ENCODE results near the gene TMEM271.

Gene TMEM271, protein sequence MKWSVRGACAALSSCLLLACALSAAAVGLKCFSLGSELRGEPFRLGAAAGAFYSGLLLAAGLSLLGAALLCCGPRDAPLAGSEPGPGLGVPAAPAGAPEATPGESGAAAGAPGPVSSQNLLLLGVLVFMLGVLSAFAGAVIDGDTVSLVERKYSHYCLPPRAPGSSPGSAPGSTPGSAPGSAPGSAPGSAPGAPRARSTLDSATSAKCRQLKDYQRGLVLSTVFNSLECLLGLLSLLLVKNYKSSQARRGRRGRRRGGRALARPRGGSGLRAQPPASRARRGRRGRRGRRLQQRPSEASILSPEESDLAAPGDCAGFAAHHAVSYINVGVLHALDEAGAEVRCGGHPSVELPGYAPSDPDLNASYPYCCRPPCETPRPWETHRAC

DNA sequence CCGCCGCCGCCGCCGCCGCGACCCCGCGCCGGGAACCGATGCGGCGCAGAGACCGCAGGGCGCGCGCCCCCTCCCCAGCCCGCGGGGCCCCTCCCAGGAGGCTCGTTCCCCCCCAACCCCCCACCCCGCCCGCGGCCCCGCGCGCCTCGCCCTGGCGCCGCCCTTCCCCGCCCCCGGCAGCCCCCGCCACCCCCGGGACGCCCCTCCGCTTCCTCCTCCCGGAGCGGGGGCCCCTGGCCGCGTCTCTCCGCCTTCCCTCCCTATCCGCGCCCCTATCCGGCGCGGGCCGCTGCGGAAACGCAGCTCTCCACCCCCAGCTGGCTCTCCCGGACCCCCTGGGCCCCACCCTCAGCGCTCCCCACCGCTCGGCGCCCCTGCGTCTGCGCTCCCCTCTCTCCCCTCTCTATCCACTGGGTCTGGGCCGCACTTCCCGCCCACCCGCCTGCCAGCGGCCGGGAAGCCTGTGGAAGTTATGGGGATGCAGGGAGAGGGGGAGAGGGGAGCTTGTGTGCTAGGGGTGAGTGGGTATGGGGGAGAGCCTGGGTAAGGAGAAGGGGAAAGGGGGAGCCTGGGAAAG, at the start of gene TMEM271:
TSS of gene TMEM271 (minus strand) at position 51 of the 577 bp plus-strand sequence. CDS start 233 bp downstream, outside the sequence.
- TF ChIP-seq, protein P1, sequence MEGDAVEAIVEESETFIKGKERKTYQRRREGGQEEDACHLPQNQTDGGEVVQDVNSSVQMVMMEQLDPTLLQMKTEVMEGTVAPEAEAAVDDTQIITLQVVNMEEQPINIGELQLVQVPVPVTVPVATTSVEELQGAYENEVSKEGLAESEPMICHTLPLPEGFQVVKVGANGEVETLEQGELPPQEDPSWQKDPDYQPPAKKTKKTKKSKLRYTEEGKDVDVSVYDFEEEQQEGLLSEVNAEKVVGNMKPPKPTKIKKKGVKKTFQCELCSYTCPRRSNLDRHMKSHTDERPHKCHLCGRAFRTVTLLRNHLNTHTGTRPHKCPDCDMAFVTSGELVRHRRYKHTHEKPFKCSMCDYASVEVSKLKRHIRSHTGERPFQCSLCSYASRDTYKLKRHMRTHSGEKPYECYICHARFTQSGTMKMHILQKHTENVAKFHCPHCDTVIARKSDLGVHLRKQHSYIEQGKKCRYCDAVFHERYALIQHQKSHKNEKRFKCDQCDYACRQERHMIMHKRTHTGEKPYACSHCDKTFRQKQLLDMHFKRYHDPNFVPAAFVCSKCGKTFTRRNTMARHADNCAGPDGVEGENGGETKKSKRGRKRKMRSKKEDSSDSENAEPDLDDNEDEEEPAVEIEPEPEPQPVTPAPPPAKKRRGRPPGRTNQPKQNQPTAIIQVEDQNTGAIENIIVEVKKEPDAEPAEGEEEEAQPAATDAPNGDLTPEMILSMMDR (IDR thresholded peaks at IDR 0.05; ENCODE audit: poor library complexity, severe bottlenecking): no peak
- Histone ChIP-seq H3K36me3 (ENCODE audit: low read depth) (no peaks in the 10 kb centered on the region), H3K27me3 (ENCODE audit: insufficient read depth, poor library complexity, severe bottlenecking) (peaks cover 72% of the 10 kb centered on the region), H3K9me3 (ENCODE audit: severe bottlenecking) (no peaks in the 10 kb centered on the region), H3K27ac (ENCODE audit: poor library complexity, severe bottlenecking) (no peak within 1 kb of the TSS), H3K4me3 (ENCODE audit: severe bottlenecking) (no peak within 1 kb of the TSS), H3K4me1 (ENCODE audit: insufficient read depth, poor library complexity, severe bottlenecking) (no peaks in the 10 kb centered on the region)
- no peak for ATAC-seq (ENCODE audit: low read depth)
- DNase-seq (ENCODE audit: low spot score): no peak

DNA sequence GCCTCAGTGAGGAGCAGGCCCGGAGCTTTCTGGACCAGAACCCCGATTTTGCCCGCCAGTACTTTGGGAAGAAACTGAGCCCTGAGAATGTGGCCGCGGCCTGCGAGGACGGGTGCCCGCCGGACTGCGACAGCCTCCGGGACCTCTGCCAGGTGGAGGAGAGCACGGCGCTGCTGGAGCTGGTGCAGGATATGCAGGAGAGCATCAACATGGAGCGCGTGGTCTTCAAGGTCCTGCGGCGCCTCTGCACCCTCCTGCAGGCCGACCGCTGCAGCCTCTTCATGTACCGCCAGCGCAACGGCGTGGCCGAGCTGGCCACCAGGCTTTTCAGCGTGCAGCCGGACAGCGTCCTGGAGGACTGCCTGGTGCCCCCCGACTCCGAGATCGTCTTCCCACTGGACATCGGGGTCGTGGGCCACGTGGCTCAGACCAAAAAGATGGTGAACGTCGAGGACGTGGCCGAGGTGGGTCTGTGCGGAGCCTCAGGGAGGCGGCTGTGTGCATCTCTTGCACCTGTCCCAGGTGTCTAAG, 49.6 kb upstream of the TMEM271 start:
- Histone ChIP-seq H3K27ac (ENCODE audit: poor library complexity, severe bottlenecking) (no peak overlapping the region), H3K36me3 (ENCODE audit: low read depth) (no peaks in the 10 kb centered on the region), H3K4me3 (ENCODE audit: severe bottlenecking) (no peak overlapping the region), H3K27me3 (ENCODE audit: insufficient read depth, poor library complexity, severe bottlenecking) (no peaks in the 10 kb centered on the region), H3K9me3 (ENCODE audit: severe bottlenecking) (no peaks in the 10 kb centered on the region), H3K4me1 (ENCODE audit: insufficient read depth, poor library complexity, severe bottlenecking) (no peaks in the 10 kb centered on the region)
- TF ChIP-seq, protein P1 (IDR thresholded peaks at IDR 0.05; ENCODE audit: poor library complexity, severe bottlenecking): no peak
- ATAC-seq (ENCODE audit: low read depth) (no peak), DNase-seq (ENCODE audit: low spot score) (peak; percentile 47)

DNA sequence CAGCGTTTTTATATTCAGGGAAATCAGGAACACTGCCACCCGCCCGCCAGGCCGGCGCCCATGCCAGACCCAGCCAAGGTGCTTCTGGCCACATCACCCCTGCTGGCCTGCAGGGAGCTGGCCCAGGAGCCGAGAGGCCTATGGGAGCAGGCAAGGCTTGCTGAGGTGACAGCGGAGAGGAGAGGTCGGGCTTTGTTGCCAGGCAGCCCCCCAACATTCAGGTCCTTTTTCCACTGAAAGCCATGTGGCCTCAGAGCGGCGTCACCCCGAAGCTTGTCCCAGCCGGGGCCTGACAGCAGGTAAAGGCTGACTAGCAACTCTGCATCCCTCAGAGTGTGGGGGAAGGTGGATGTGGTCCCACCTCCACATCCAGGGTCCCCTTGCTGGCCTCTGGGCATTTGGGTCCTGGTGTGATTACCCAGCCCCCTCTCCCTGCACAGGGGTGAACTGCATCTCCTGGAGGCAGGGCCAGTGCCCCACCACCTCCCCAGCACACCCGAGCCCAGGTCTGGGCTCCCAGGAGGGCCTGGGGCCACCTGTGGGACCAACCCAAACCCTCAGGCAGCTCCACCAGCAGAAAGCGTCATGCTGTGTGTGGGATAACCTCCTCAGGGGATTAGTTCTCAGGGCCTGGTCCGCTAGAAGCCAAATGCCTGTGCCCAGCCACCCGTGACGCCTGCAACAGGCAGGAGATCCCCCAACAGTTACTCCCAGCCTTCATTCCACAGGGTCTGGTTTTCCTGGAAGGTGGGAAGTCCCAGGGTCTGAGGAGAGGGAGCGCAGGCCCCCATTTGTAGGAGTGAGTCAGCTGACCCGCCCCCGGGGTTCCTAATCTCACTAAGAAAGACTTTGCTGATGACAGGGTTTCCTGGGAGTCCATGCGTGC, 48.9 kb upstream of the TMEM271 start, which contains the start of gene PDE6B:
TSS of gene PDE6B (plus strand) at position 869 of the 886 bp plus-strand sequence. CDS start 54 bp downstream, outside the sequence.
- no peaks in the 10 kb centered on the region for H3K27me3 ChIP-seq (ENCODE audit: insufficient read depth, poor library complexity, severe bottlenecking)

DNA sequence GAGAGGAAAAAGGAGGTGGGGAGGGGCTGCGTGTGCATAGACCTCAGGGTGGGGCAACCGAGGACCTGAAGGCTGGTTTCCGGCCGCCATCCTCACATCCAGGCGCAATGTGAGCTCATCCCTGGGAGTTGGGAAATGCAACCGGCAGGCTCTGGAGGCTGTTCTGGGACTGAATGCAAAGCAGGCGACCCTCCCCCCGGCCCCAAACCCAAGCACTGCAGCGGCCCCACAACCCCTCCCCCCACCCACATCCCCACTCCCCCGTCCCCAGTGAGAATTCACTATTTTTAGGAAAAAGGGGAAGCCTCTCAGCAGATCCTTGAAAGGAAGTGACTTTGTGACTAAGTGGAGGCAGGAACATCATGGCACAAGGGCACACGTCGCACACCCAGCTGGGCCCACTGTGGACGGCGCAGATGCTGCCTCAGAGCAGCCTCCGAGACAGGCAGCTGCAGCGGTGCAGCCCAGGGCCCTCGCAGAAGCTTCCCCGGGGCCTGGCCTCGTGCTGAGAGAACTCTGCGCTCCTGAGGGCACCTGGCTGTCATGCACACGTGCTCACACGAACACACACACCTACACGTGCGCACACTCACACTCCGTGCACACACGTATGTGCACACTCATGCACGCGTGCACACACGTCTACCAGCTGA, 47.9 kb upstream of the TMEM271 start:
- Histone ChIP-seq H3K27ac (ENCODE audit: poor library complexity, severe bottlenecking) (no peak overlapping the region), H3K4me1 (ENCODE audit: insufficient read depth, poor library complexity, severe bottlenecking) (no peaks in the 10 kb centered on the region), H3K4me3 (ENCODE audit: severe bottlenecking) (no peak overlapping the region), H3K36me3 (ENCODE audit: low read depth) (no peaks in the 10 kb centered on the region), H3K27me3 (ENCODE audit: insufficient read depth, poor library complexity, severe bottlenecking) (no peaks in the 10 kb centered on the region), H3K9me3 (ENCODE audit: severe bottlenecking) (no peaks in the 10 kb centered on the region)
- ATAC-seq (ENCODE audit: low read depth) (no peak), DNase-seq (ENCODE audit: low spot score) (no peak)
- TF ChIP-seq, protein P1 (IDR thresholded peaks at IDR 0.05; ENCODE audit: poor library complexity, severe bottlenecking): no peak

More for the DNA sequence above, 48.9 kb upstream of the TMEM271 start, which contains the start of gene PDE6B:
- no peak within 1 kb of the TSS for H3K4me3 ChIP-seq (ENCODE audit: severe bottlenecking)
- no peak within 1 kb of the TSS for H3K27ac ChIP-seq (ENCODE audit: poor library complexity, severe bottlenecking)
- ATAC-seq (ENCODE audit: low read depth) (no peak), DNase-seq (ENCODE audit: low spot score) (peak; percentile 41)
- no peaks in the 10 kb centered on the region for H3K4me1 ChIP-seq (ENCODE audit: insufficient read depth, poor library complexity, severe bottlenecking)
- TF ChIP-seq, protein P1 (IDR thresholded peaks at IDR 0.05; ENCODE audit: poor library complexity, severe bottlenecking): no peak
- no peaks in the 10 kb centered on the region for H3K36me3 ChIP-seq (ENCODE audit: low read depth)
- H3K9me3 ChIP-seq (ENCODE audit: severe bottlenecking): no peaks in the 10 kb centered on the region

Data from RWPE2 (cell line).